PC-3 (cell line): ENCODE measurements around the gene C1orf116.

ENCODE experiments used
- CTCF ChIP-seq: fragments of 300-600 bp; sonication (generic); conservative IDR thresholded peaks from 2 replicates; pipeline ENCODE4 v1.5.1; 2017; ENCODE audit warnings: antibody characterized with exemption, low read depth, mild to moderate bottlenecking, low read length
- EZH2 ChIP-seq: fragments of 300-600 bp; sonication (generic); IDR thresholded peaks from one replicate; pipeline ENCODE4 v1.6.1; 2017; ENCODE audit warnings: antibody characterized with exemption, mild to moderate bottlenecking, low read length; ENCODE audit not compliant: unreplicated experiment

- TF ChIP-seq CTCF (peak; percentile 99), EZH2 (no peak)
Observed at GRCh38 chr1:207077470-207078377, 45.2 kb upstream of the C1orf116 start.
